ENCODE data around the gene MDM4. TPM values are rescaled to one million over a fixed set of nuclear protein-coding genes. Genes with fewer than 3 reads are reported as not detected.

The MDM4 gene
- polyA plus RNA-seq, 1 donor = 36.0 TPM

Other genes starting within 250 kb of the MDM4 start
- 12.7 TPM for gene PLEKHA6, start 156.5 kb upstream of the MDM4 start, polyA plus RNA-seq (ENCODE audit: insufficient read length)
- gene PPP1R15B, start 104.6 kb upstream of the MDM4 start, polyA plus RNA-seq (ENCODE audit: insufficient read length) = 23.0 TPM
- gene PIK3C2B, start 21.6 kb upstream of the MDM4 start, polyA plus RNA-seq (ENCODE audit: insufficient read length) = 39.7 TPM
- gene LRRN2, start 169.3 kb downstream of the MDM4 start, polyA plus RNA-seq (ENCODE audit: insufficient read length) = 6.4 TPM

Measured in hindlimb muscle (tissue), 1 donor.